ENCODE results near the gene TAOK2.
"Not testable (repeated sequence)": the region's sequence is repeated elsewhere in the genome, so short reads cannot be mapped to it uniquely, and the experiment has no call there.

The TAOK2 gene

GRCh38 chr16:30010844-30011713 lies 37.4 kb downstream of the TAOK2 start, which contains the start of gene DOC2A:
Gene DOC2A (minus strand): TSS chr16:30011027. CDS start chr16:30010222, 805 bp downstream.
- H3K9ac ChIP-seq (ENCODE audit: low read depth, low read length) = peak within 1 kb of the TSS; percentile 43; the same call in 1 of the 2 replicates

GRCh38 chr16:30011714-30012504 lies 38.2 kb downstream of the TAOK2 start:
- Histone ChIP-seq H3K4me1 (ENCODE audit: insufficient read depth, low read length) (no peaks in the 10 kb centered on the region; the same call in 1 of the 2 replicates), H3K9ac (ENCODE audit: low read depth, low read length) (peak overlapping the region; percentile 43; the same call in 1 of the 2 replicates), H3K9me3 (ENCODE audit: control insufficient read depth, insufficient read depth, low read length) (no peaks in the 10 kb centered on the region), H3K36me3 (ENCODE audit: insufficient read depth, low read length) (no peaks in the 10 kb centered on the region)

More at GRCh38 chr16:30010844-30011713, 37.4 kb downstream of the TAOK2 start, which contains the start of gene DOC2A:
- H3K4me1 ChIP-seq (ENCODE audit: insufficient read depth, low read length) = no peaks in the 10 kb centered on the region; the same call in 1 of the 2 replicates
- H3K36me3 ChIP-seq (ENCODE audit: insufficient read depth, low read length) = no peaks in the 10 kb centered on the region
- no peaks in the 10 kb centered on the region for H3K9me3 ChIP-seq (ENCODE audit: control insufficient read depth, insufficient read depth, low read length)

- not testable (repeated sequence) for H3K4me1 ChIP-seq (ENCODE audit: insufficient read depth, low read length); H3K9ac ChIP-seq (ENCODE audit: low read depth, low read length); H3K9me3 ChIP-seq (ENCODE audit: control insufficient read depth, insufficient read depth, low read length); H3K36me3 ChIP-seq (ENCODE audit: insufficient read depth, low read length)
Measured at GRCh38 chr16:30012598-30012997, 38.9 kb downstream of the TAOK2 start.

- not testable (repeated sequence) for H3K9me3 ChIP-seq (ENCODE audit: control insufficient read depth, insufficient read depth, low read length); H3K4me1 ChIP-seq (ENCODE audit: insufficient read depth, low read length); H3K9ac ChIP-seq (ENCODE audit: low read depth, low read length); H3K36me3 ChIP-seq (ENCODE audit: insufficient read depth, low read length)
Measured at GRCh38 chr16:30015450-30015849, 41.8 kb downstream of the TAOK2 start.

- no peak overlapping the region for H3K9ac ChIP-seq (ENCODE audit: low read depth, low read length)
- H3K36me3 ChIP-seq (ENCODE audit: insufficient read depth, low read length) = no peaks in the 10 kb centered on the region
- H3K9me3 ChIP-seq (ENCODE audit: control insufficient read depth, insufficient read depth, low read length) = no peaks in the 10 kb centered on the region
- no peaks in the 10 kb centered on the region for H3K4me1 ChIP-seq (ENCODE audit: insufficient read depth, low read length)
Measured at GRCh38 chr16:30016555-30017276, 43.0 kb downstream of the TAOK2 start.

GRCh38 chr16:30017277-30017656 lies 43.6 kb downstream of the TAOK2 start:
- Histone ChIP-seq H3K9me3 (ENCODE audit: control insufficient read depth, insufficient read depth, low read length) (no peaks in the 10 kb centered on the region), H3K9ac (ENCODE audit: low read depth, low read length) (no peak overlapping the region), H3K4me1 (ENCODE audit: insufficient read depth, low read length) (no peaks in the 10 kb centered on the region), H3K36me3 (ENCODE audit: insufficient read depth, low read length) (no peaks in the 10 kb centered on the region)

- not testable (repeated sequence) for H3K36me3 ChIP-seq (ENCODE audit: insufficient read depth, low read length); H3K9me3 ChIP-seq (ENCODE audit: control insufficient read depth, insufficient read depth, low read length); H3K4me1 ChIP-seq (ENCODE audit: insufficient read depth, low read length); H3K9ac ChIP-seq (ENCODE audit: low read depth, low read length)
Measured at GRCh38 chr16:30017937-30018336, 44.3 kb downstream of the TAOK2 start.

GRCh38 chr16:30018731-30019158 lies 45.1 kb downstream of the TAOK2 start:
- H3K36me3 ChIP-seq (ENCODE audit: insufficient read depth, low read length) = no peaks in the 10 kb centered on the region
- no peak overlapping the region for H3K9ac ChIP-seq (ENCODE audit: low read depth, low read length)
- H3K4me1 ChIP-seq (ENCODE audit: insufficient read depth, low read length) = no peaks in the 10 kb centered on the region
- no peaks in the 10 kb centered on the region for H3K9me3 ChIP-seq (ENCODE audit: control insufficient read depth, insufficient read depth, low read length)

GRCh38 chr16:30022887-30023286 lies 49.2 kb downstream of the TAOK2 start, which contains the start of gene C16orf92:
Gene C16orf92 (plus strand): TSS chr16:30023198. CDS start chr16:30023341, 143 bp downstream.
- H3K4me1 ChIP-seq (ENCODE audit: insufficient read depth, low read length) = no peaks in the 10 kb centered on the region
- no peaks in the 10 kb centered on the region for H3K36me3 ChIP-seq (ENCODE audit: insufficient read depth, low read length)
- H3K9me3 ChIP-seq (ENCODE audit: control insufficient read depth, insufficient read depth, low read length) = no peaks in the 10 kb centered on the region
- no peak within 1 kb of the TSS for H3K9ac ChIP-seq (ENCODE audit: low read depth, low read length)

- H3K4me1 ChIP-seq (ENCODE audit: insufficient read depth, low read length) = no peaks in the 10 kb centered on the region
- H3K9me3 ChIP-seq (ENCODE audit: control insufficient read depth, insufficient read depth, low read length) = no peaks in the 10 kb centered on the region
Measured at GRCh38 chr16:30023586-30023985, 49.9 kb downstream of the TAOK2 start.

GRCh38 chr16:30024451-30024850 lies 50.8 kb downstream of the TAOK2 start:
- no peaks in the 10 kb centered on the region for H3K9me3 ChIP-seq (ENCODE audit: control insufficient read depth, insufficient read depth, low read length)
- no peak overlapping the region for H3K9ac ChIP-seq (ENCODE audit: low read depth, low read length)
- H3K36me3 ChIP-seq (ENCODE audit: insufficient read depth, low read length) = no peaks in the 10 kb centered on the region
- no peaks in the 10 kb centered on the region for H3K4me1 ChIP-seq (ENCODE audit: insufficient read depth, low read length)

More at GRCh38 chr16:30023586-30023985, 49.9 kb downstream of the TAOK2 start:
- Histone ChIP-seq H3K9ac (ENCODE audit: low read depth, low read length) (no peak overlapping the region), H3K36me3 (ENCODE audit: insufficient read depth, low read length) (no peaks in the 10 kb centered on the region)

- H3K4me1 ChIP-seq (ENCODE audit: insufficient read depth, low read length) = no peaks in the 10 kb centered on the region
- H3K36me3 ChIP-seq (ENCODE audit: insufficient read depth, low read length) = no peaks in the 10 kb centered on the region
- H3K9me3 ChIP-seq (ENCODE audit: control insufficient read depth, insufficient read depth, low read length) = no peaks in the 10 kb centered on the region
- H3K9ac ChIP-seq (ENCODE audit: low read depth, low read length) = no peak overlapping the region
Measured at GRCh38 chr16:30025156-30025555, 51.5 kb downstream of the TAOK2 start.

GRCh38 chr16:30025574-30025973 lies 51.9 kb downstream of the TAOK2 start:
- Histone ChIP-seq H3K9me3 (ENCODE audit: control insufficient read depth, insufficient read depth, low read length) (no peaks in the 10 kb centered on the region), H3K36me3 (ENCODE audit: insufficient read depth, low read length) (no peaks in the 10 kb centered on the region), H3K9ac (ENCODE audit: low read depth, low read length) (no peak overlapping the region), H3K4me1 (ENCODE audit: insufficient read depth, low read length) (no peaks in the 10 kb centered on the region)

GRCh38 chr16:30026449-30026848 lies 52.8 kb downstream of the TAOK2 start:
- H3K9ac ChIP-seq (ENCODE audit: low read depth, low read length) = no peak overlapping the region
- no peaks in the 10 kb centered on the region; the same call in 1 of the 2 replicates for H3K4me1 ChIP-seq (ENCODE audit: insufficient read depth, low read length)
- no peaks in the 10 kb centered on the region for H3K36me3 ChIP-seq (ENCODE audit: insufficient read depth, low read length)
- H3K9me3 ChIP-seq (ENCODE audit: control insufficient read depth, insufficient read depth, low read length) = no peaks in the 10 kb centered on the region
